Epithelial cell of esophagus (primary cell): Measurements from ENCODE around the gene DNAH6.
"Not testable (repeated sequence)": the region's sequence is repeated elsewhere in the genome, so short reads cannot be mapped to it uniquely, and the experiment has no call there.

ENCODE experiments used
- DNase-seq: peaks from one replicate; pipeline ENCODE4 v3.0.0; 2010; ENCODE audit warnings: low read depth
- H3K4me3 ChIP-seq: 2 replicates; pipeline ENCODE4 v1.5.1; 2011; ENCODE audit warnings: mild to moderate bottlenecking, low read length, control low read depth
- TF ChIP-seq, protein P1 (sequence below): IDR thresholded peaks from 2 replicates; pipeline ENCODE4 v1.5.1; 2011; ENCODE audit warnings: low read depth, mild to moderate bottlenecking, low read length, control low read depth, inconsistent platforms; ENCODE audit not compliant: insufficient read depth; ENCODE audit errors: missing control alignments

DNAH6 gene

DNA sequence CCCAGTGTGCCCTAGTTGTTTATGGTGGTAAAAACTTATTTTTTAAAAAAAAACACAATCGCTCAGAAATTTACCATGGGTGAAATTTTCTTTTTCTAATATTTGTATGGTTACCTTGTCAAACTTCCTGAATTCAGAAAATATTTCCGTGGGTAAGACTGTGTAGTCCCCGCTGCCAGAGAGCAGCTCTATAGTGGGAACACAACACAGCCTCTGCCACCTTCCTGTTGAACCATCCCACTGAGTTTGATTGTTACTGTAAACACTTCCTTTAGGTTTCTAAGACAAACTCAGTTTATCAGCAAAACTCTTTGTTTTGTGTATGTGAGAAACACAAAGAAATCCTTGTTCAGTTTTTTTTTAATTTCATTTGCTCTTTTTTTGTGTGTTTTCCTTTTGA lies 17.9 kb downstream of the DNAH6 start:
- DNase-seq, result no peak
- TF ChIP-seq, protein P1, sequence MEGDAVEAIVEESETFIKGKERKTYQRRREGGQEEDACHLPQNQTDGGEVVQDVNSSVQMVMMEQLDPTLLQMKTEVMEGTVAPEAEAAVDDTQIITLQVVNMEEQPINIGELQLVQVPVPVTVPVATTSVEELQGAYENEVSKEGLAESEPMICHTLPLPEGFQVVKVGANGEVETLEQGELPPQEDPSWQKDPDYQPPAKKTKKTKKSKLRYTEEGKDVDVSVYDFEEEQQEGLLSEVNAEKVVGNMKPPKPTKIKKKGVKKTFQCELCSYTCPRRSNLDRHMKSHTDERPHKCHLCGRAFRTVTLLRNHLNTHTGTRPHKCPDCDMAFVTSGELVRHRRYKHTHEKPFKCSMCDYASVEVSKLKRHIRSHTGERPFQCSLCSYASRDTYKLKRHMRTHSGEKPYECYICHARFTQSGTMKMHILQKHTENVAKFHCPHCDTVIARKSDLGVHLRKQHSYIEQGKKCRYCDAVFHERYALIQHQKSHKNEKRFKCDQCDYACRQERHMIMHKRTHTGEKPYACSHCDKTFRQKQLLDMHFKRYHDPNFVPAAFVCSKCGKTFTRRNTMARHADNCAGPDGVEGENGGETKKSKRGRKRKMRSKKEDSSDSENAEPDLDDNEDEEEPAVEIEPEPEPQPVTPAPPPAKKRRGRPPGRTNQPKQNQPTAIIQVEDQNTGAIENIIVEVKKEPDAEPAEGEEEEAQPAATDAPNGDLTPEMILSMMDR, result no peak
- no peak overlapping the region for H3K4me3 ChIP-seq

DNA sequence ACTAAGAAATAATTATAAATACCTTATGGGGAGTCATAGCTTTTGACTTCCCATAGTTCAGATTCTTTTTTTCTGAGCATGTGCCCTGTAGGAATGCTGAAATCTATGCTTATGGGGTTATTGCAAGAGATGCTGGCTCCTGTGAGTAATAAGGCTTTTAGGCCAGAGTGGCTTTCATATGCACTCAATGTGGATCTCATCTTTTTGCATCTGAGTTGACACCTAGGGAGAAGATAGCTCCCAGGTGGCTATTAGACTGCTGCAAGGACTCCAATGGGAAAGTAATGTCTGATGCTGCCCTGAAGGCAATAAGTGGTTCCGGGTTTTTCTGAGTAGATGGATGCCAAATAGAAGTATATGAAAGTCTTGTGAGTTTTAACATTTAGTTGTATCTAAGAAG lies 21.0 kb downstream of the DNAH6 start:
- DNase-seq, result no peak
- TF ChIP-seq, protein P1, result no peak
- no peak overlapping the region for H3K4me3 ChIP-seq

DNA sequence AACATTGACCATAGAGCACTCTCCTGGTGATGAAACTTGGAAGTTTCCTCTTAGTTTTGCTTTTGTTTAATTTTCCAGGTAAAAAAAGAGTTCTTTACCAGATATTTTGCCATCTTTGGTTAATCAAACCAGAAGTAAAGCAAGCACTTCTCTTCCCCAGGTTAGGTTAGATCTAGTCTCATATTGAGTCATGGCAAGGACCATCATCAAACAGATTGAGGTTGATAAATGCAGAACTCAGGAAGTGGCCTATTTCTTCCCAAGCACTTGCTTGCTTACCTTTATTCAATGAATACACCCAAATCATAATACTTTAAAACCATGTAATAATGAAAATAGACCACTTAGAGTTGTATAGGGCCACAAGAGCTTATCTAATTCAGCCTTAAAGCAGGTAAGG lies 23.4 kb downstream of the DNAH6 start:
- no peak for DNase-seq
- no peak overlapping the region for H3K4me3 ChIP-seq
- TF ChIP-seq, protein P1, result no peak

DNA sequence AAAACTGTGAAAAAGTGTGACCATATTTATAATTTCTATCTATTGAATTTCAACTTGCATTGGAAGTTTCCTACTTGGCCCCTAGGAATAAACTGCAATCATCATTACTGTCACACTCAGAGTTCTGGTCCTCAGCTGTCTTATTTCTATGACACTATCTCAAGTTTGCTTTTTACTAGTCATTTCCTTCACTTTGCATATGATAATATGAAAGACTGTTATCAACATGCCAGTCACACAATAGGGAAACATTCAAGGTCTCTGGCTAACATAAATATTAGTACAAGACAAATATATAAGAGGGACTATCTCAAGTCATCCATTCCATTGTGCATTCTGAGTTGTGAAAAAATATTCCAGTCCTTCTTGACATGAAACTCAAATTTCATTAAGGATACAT lies 28.7 kb downstream of the DNAH6 start:
- no peak for DNase-seq
- H3K4me3 ChIP-seq, result no peak overlapping the region
- TF ChIP-seq, protein P1, result no peak

DNA sequence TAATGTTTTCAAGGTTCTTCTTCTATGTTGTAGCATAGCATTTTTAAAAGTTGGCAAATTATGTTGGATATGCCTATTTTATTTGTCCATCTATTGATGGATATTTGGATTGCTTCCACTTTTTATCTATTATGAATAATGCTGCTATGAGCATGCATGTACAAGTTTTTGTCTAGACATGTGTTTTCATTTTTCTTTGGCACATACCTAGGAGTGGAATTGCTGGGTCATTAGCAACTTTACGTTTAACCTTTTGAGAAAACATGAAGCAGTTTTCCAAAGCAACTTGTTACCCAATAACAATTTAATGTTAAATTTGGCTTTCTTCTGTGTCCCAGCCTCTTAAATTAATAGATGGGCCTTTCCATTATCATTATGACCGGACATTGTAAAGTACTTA lies 30.3 kb downstream of the DNAH6 start:
- peak; percentile 57 for DNase-seq
- no peak overlapping the region for H3K4me3 ChIP-seq
- TF ChIP-seq, protein P1, result no peak

DNA sequence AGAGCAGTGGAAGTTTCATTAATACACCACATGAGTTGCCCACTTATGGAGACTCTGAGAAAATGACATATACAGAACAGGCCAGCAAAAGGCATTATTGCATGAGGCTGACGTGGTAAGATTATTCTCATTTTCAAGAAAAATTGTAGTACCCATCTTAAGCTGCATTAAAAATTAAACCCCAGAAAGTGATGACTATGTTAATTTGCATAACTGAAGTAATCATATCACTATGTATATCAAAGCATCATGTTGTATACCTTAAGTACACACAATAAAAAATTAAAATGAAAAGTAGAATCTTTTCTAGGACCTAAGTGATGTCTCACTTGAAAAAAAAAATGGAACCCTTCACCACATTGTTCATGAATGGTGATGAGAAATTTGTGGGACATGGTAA lies 32.0 kb downstream of the DNAH6 start:
- DNase-seq, result no peak
- no peak overlapping the region for H3K4me3 ChIP-seq
- TF ChIP-seq, protein P1, result no peak

DNA sequence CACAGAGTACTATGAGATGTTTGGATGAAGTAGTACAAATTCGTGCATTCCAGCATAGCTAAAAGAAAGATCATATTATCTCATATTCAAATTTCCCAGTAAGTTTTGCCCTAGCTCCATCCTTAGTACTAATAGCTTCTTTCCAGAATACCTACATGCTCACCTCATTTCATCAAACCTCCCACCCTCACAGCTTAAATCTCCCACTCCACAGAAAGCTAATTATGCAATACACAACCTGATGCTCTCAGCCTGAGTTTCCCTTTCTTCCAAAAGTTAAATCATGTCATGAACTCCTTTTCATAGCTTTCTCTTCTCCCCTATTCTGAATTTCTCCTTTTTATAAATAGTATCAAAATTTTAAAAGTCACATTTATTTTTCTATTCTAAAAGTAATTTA lies 34.6 kb downstream of the DNAH6 start:
- no peak for DNase-seq
- H3K4me3 ChIP-seq, result no peak overlapping the region
- TF ChIP-seq, protein P1, result no peak

DNA sequence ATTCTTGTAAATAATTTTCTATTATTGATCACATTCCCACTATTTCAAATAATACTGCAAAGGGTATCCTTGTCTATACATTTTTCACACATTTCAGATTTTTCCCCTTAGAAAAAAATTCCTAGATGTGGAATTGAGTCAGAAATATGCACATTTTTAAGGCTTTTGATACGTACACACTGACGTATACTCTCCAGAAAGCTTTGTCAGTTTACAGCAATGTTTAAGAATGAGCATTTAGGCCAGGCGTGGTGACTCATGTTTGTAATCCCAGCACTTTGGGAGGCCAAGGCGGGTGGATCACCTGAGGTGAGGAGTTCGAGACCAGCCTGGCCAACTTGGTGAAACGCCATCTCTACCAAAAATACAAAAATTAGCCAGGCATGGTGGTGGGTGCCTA lies 35.2 kb downstream of the DNAH6 start:
- not testable (repeated sequence) for H3K4me3 ChIP-seq, DNase-seq
